Duodenal mucosa (tissue), 2 donors: ENCODE measurements around the gene COLEC12.
"Not testable (repeated sequence)": the region's sequence is repeated elsewhere in the genome, so short reads cannot be mapped to it uniquely, and the experiment has no call there.

ENCODE experiments used
- H3K27ac ChIP-seq: one replicate; pipeline ENCODE4 v1.7.0; 2013; ENCODE audit warnings: low read depth, low read length
- H3K27me3 ChIP-seq, 2 donors: one replicate each; pipeline ENCODE4 v1.7.0; 2013; ENCODE audit warnings: low read length in 2 of 2, control low read depth in 1 of 2; ENCODE audit not compliant: insufficient read depth in 2 of 2, control insufficient read depth in 1 of 2
- H3K36me3 ChIP-seq, 2 donors: one replicate each; pipeline ENCODE4 v1.7.0; 2013; ENCODE audit warnings: low read length in 2 of 2, control low read depth in 1 of 2; ENCODE audit not compliant: insufficient read depth in 2 of 2, control insufficient read depth in 1 of 2
- H3K4me1 ChIP-seq, 2 donors: one replicate each; pipeline ENCODE4 v1.7.0; 2013; ENCODE audit warnings: low read length in 2 of 2, control low read depth in 1 of 2; ENCODE audit not compliant: insufficient read depth in 2 of 2, control insufficient read depth in 1 of 2
- H3K4me3 ChIP-seq, 2 donors: one replicate each; pipeline ENCODE4 v1.7.0; 2013; ENCODE audit warnings: low read length in 2 of 2, low read depth in 1 of 2
- H3K9ac ChIP-seq, 2 donors: one replicate each; pipeline ENCODE4 v1.7.0; 2013; ENCODE audit warnings: low read length in 2 of 2, low read depth in 1 of 2
- H3K9me3 ChIP-seq, 2 donors: one replicate each; pipeline ENCODE4 v1.7.0; 2013; ENCODE audit warnings: low read length in 2 of 2, control low read depth in 1 of 2; ENCODE audit not compliant: control insufficient read depth in 1 of 2

Gene COLEC12

DNA sequence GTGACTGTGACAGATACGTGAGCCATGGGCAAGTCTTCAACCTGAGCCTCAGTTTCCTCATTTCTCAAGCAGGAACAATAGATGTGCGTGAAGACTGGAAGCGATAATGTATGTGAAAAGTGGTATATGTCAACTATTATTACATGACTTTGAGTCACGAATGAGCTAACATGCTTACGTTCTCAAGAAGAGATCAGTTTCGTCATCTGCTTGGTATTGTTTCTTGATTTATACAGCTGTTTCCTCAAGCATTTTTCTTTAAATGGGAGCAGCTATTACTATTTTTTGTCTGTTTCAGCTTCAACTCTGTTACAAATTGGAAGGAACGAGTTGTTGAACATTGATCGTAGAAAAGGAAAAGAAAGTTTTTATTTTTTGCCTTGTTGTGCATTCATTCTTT is 184.1 kb downstream of the COLEC12 start:
- Histone ChIP-seq H3K27ac (no peak overlapping the region), H3K4me3 (no peak overlapping the region), H3K27me3 (no peaks in the 10 kb centered on the region), H3K4me1 (no peaks in the 10 kb centered on the region), H3K9ac (no peak overlapping the region), H3K9me3 (no peaks in the 10 kb centered on the region), H3K36me3 (no peaks in the 10 kb centered on the region)

DNA sequence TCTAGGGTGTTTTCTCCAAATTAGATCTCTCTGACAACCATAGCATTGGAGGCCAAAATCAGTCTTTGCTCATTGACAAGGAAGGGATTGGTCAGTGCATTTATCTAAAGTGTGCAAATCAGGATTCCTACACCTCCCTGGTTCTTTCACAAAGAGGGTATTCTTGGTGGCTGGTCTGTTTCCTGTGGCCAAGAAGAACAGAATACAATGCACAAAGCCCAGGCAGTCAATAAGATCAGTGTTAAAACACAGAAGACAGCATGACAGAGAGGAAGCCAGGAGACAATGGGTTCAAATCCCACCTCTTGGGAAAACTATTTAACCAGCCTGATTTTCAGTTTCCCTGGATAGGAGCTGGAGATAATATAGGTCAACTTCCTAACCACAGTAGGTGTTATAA is 186.6 kb downstream of the COLEC12 start:
- Histone ChIP-seq H3K27me3 (no peaks in the 10 kb centered on the region), H3K9me3 (no peaks in the 10 kb centered on the region), H3K4me1 (no peaks in the 10 kb centered on the region), H3K9ac (no peak overlapping the region), H3K27ac (no peak overlapping the region), H3K4me3 (no peak overlapping the region), H3K36me3 (no peaks in the 10 kb centered on the region)

DNA sequence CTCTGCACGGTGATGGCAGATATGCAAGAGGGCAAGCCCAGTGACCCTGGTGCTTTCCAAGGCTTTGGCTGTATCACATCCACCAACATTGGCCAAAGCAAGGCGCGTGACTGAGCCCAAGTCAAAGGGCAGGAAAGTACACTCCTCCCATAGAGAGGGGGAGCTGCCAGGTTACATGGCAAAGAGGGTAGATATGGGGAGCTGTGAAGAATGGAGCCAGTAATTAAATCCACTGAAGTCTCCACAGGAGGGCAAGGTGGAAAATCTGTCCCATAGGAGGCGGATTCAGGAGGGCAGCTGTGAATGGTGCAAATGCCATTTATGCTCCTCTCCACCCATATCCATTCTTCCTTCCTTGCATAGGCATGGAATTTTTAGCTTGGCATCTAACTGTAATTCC is 188.1 kb downstream of the COLEC12 start:
- no peaks in the 10 kb centered on the region for H3K36me3 ChIP-seq
- H3K4me3 ChIP-seq: no peak overlapping the region
- H3K27me3 ChIP-seq: no peaks in the 10 kb centered on the region
- H3K27ac ChIP-seq: no peak overlapping the region
- H3K4me1 ChIP-seq: no peaks in the 10 kb centered on the region
- H3K9me3 ChIP-seq: no peaks in the 10 kb centered on the region
- no peak overlapping the region for H3K9ac ChIP-seq

DNA sequence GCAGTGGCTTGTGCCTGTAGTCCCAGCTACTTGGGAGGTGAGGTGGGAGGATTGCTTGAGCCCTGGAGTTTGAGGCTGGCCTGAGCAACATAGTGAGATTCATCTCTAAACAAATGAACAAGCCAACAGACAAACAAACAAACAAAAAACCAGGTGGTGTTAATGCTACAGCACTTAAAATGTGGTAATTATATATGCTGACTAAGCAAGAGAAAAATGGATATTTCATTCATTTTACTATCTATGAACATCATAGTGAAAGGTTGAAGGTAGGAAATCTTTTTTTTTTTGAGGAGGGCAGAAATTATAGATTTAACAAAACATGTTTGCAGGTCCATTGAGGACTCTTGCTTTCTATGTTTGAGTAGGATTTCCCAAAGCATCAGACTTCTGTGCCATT is 190.5 kb downstream of the COLEC12 start:
- Histone ChIP-seq H3K27me3 (no peaks in the 10 kb centered on the region), H3K9ac (no peak overlapping the region), H3K36me3 (no peaks in the 10 kb centered on the region), H3K27ac (no peak overlapping the region), H3K4me3 (no peak overlapping the region), H3K4me1 (no peaks in the 10 kb centered on the region), H3K9me3 (no peaks in the 10 kb centered on the region)

DNA sequence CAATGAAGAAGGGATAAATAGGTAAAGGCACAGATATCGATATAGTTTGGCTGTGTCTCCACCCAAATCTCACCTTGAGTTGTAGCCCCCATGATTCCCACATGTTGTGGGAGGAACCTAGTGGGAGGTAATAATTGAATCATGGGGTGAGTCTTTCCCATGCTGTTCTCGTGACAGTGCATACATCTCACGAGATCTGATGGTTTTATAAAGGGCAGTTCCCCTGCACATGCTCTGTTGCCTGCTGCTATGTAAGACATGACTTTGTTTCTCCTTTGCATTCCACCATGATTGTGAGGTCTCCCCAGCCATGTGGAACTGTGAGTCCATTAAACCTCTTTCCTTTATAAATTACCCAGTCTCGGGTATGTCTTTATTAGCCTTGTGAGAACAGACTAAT is 192.4 kb downstream of the COLEC12 start:
- H3K9ac ChIP-seq, H3K27me3 ChIP-seq, H3K4me3 ChIP-seq, H3K4me1 ChIP-seq, H3K36me3 ChIP-seq, H3K9me3 ChIP-seq, H3K27ac ChIP-seq: not testable (repeated sequence)

DNA sequence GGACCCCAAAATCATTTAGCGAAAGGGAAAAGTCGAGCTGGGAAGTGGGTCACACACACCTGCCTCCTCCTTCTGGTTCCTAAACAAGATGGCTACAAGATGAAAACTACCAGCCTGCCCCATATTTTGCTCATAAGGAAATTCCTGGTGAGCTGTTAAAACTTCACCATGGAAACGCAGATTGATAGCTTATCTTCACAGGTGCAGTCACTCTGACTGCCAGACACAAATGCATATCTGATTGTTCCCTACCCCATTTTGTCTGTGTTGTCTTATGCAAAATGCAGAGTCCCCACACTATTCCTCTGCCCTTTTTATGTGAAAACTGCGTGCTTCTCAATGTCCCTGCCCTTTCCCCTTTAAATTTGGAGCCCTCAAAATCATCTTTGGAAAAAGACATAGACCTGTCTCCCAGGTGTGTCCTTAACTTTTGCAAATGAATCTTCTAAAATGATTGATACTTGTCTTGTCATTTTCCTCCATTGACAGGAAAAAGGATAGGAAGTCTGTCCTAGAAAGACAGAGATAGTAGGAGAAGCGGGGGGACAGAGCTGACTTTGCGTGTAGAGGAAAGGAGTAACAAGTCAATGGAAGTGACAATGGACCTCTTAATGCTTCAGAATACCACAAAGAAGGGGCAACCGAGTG is 193.8 kb downstream of the COLEC12 start:
- no peaks in the 10 kb centered on the region for H3K36me3 ChIP-seq
- no peak overlapping the region for H3K9ac ChIP-seq
- H3K27me3 ChIP-seq: no peaks in the 10 kb centered on the region
- no peak overlapping the region for H3K27ac ChIP-seq
- H3K9me3 ChIP-seq: no peaks in the 10 kb centered on the region
- H3K4me1 ChIP-seq: no peaks in the 10 kb centered on the region
- H3K4me3 ChIP-seq: no peak overlapping the region

DNA sequence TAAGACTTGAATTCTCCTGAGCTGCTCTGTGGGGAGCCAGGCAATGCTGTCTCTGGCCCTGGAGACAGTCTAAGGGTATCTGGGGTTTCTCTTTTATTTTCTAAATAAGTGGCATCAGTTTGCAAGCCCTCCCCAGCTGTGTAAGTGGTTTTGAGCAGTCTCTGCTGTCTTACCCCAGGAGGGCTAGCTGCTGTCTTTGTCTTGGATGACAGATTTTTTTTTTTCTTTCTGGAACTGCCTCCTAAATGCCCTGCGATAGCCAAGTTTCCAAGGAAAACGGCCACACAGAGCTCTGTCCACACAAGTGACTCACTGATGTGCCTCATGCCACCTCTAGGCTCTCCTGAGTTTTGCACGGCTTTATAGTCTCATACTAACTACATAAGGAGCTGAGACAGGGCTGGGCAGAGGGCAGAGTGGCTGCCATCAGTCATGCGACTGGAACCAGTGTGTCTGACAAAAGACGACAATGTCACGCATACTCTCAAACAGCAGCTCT is 195.4 kb downstream of the COLEC12 start:
- Histone ChIP-seq H3K27me3 (no peaks in the 10 kb centered on the region), H3K27ac (no peak overlapping the region), H3K36me3 (no peaks in the 10 kb centered on the region), H3K4me1 (no peaks in the 10 kb centered on the region), H3K9ac (no peak overlapping the region), H3K4me3 (no peak overlapping the region), H3K9me3 (no peaks in the 10 kb centered on the region)

DNA sequence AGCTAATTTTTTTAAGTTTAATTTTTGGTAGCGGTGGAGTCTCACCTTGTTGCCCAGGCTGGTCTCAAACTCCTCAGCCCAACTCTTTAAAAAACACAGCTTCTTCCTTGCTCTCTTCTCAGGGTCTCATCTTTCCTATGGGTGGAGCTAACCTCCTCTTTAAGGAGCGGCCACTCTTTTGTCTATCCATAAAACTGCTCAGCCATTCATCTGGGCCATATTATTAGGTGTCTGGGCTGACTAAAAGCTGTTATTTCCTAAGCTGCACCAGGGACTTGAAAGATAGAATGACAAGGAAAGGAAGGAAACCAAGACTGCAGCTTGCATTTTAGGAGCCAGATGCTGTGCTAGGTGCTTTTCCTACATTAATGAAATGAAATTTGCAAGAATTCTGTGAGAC is 196.9 kb downstream of the COLEC12 start:
- Histone ChIP-seq H3K9me3 (no peaks in the 10 kb centered on the region), H3K27me3 (no peaks in the 10 kb centered on the region), H3K4me3 (no peak overlapping the region), H3K27ac (no peak overlapping the region), H3K4me1 (no peaks in the 10 kb centered on the region), H3K9ac (no peak overlapping the region), H3K36me3 (no peaks in the 10 kb centered on the region)

DNA sequence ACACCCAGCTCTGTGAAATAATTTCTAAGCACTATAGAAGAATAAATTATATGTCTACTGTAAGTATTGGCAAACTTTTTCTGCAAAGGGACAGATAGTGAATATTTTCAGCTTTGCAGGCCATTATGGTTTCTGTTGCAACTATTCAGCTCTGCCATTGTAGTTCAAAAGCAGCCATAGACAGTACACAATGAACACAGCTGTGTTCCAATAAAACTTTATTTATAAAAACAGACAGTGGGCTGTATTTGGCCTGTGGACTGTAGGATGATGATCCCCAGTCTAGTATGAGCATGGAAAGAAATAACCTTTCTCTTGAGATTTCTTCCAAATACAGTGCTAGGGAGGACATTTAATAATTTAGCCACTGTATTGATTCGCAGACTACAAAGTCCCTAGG is 197.5 kb downstream of the COLEC12 start:
- Histone ChIP-seq H3K27ac (no peak overlapping the region), H3K4me3 (no peak overlapping the region), H3K9ac (no peak overlapping the region), H3K36me3 (no peaks in the 10 kb centered on the region), H3K27me3 (no peaks in the 10 kb centered on the region), H3K9me3 (no peaks in the 10 kb centered on the region), H3K4me1 (no peaks in the 10 kb centered on the region)

DNA sequence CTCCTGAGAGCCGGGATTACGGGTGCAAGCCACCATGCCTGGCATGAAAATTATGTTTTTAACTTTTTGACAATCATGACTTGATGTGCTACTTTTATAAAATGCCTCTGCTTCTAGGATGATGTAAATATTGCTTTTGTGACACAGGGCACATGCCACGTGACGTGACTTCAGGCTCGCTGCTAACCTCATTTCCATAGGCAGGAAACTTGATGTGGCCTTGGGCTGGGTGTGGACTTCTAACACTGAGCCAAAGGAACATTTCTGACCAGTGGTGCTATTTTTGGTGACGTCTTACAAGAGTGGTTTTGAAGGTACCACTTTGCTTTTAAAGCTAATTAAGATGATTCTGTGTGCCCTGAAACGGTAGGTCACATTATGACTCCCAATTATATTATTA is 198.4 kb downstream of the COLEC12 start:
- H3K36me3 ChIP-seq: no peaks in the 10 kb centered on the region
- H3K4me3 ChIP-seq: no peak overlapping the region
- no peaks in the 10 kb centered on the region for H3K9me3 ChIP-seq
- no peaks in the 10 kb centered on the region for H3K4me1 ChIP-seq
- no peak overlapping the region for H3K27ac ChIP-seq
- H3K27me3 ChIP-seq: no peaks in the 10 kb centered on the region
- no peak overlapping the region for H3K9ac ChIP-seq

DNA sequence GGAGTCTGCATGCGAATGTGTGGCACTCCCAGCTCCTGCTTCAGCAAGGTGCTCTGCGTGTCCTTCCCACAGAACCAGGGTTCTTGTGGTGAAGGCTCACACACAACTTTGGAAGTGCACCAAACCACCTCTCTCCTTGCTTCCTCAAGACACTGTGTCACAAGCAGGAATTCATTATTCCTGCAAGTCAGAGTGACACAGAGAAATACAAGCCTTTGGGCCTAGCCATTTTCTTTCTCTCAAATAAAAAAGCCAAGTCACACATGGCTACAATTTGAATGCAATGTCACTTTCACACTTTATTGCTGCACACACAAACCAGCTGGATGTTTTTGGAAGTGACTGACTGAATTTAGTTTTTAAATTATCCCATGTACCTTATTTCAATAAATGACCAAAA is 202.6 kb downstream of the COLEC12 start:
- Histone ChIP-seq H3K9ac (no peak overlapping the region), H3K36me3 (no peaks in the 10 kb centered on the region), H3K4me1 (no peaks in the 10 kb centered on the region), H3K9me3 (no peaks in the 10 kb centered on the region), H3K27ac (no peak overlapping the region), H3K4me3 (no peak overlapping the region), H3K27me3 (no peaks in the 10 kb centered on the region)
